MCF 10A (cell line): Measurements from ENCODE around the gene WDR45B. TPM values are rescaled to one million over a fixed set of nuclear protein-coding genes. Genes with fewer than 3 reads are reported as not detected.
A peak's percentile ranks its signal among the peaks of the same experiment; 100 is the strongest.

Source experiments
- BruUV-seq: library from RNA; stranded (reverse); fragments of 400-500 nt; replicated peaks from 2 replicates; lab custom pipeline; 2021; lab: Mats Ljungman, UMichigan
- CTCF ChIA-PET: fragments of 300-600 bp; sonication (Branson Sonifier 250); formaldehyde crosslinking; extraction: SDS; loops from one replicate; lab custom pipeline; 2021; ENCODE audit warnings: antibody characterized with exemption, inconsistent platforms; lab: Yijun Ruan, JAX
- POLR2A ChIA-PET: fragments of 300-600, 350-650 bp; sonication (Branson Sonifier 250); formaldehyde crosslinking; extraction: SDS; loops from one replicate; lab custom pipeline; 2020; ENCODE audit warnings: antibody characterized with exemption, inconsistent platforms; lab: Yijun Ruan, JAX
- DNase-seq: peaks from one replicate; pipeline ENCODE4 v3.0.0-alpha.2; 2018; ENCODE audit not compliant: unreplicated experiment
- H3K27ac Mint-ChIP-seq: one replicate; pipeline ENCODE4 v1.8.0; 2022; ENCODE audit warnings: mild to moderate bottlenecking, low read depth, mixed read lengths; ENCODE audit not compliant: unreplicated experiment
- H3K27me3 Mint-ChIP-seq: one replicate; pipeline ENCODE4 v1.8.0; 2022; ENCODE audit warnings: mixed read lengths; ENCODE audit not compliant: insufficient read depth, unreplicated experiment
- H3K36me3 Mint-ChIP-seq: one replicate; pipeline ENCODE4 v1.8.0; 2022; ENCODE audit warnings: mild to moderate bottlenecking, moderate library complexity, mixed read lengths; ENCODE audit not compliant: insufficient read depth, unreplicated experiment
- H3K4me1 Mint-ChIP-seq: one replicate; pipeline ENCODE4 v1.8.0; 2022; ENCODE audit warnings: mixed read lengths; ENCODE audit not compliant: insufficient read depth, unreplicated experiment
- H3K4me3 Mint-ChIP-seq: one replicate; pipeline ENCODE4 v1.8.0; 2022; ENCODE audit warnings: mild to moderate bottlenecking, moderate library complexity, mixed read lengths; ENCODE audit not compliant: unreplicated experiment
- H3K9me3 Mint-ChIP-seq: one replicate; pipeline ENCODE4 v1.8.0; 2022; ENCODE audit warnings: mixed read lengths; ENCODE audit not compliant: unreplicated experiment
- CTCF ChIP-seq: fragments of 200-600 bp; IDR thresholded peaks from one replicate; pipeline ENCODE4 v1.8.0; 2022; ENCODE audit warnings: antibody characterized with exemption, mild to moderate bottlenecking; ENCODE audit not compliant: unreplicated experiment
- intact Hi-C: fragments of 100-400 bp; cut with micrococcal nuclease; formaldehyde crosslinking; loops from 2 replicates; pipeline ENCODE4 v1.14.1; 2022
- total RNA-seq: library from RNA; stranded (reverse); gene quantifications from 2 replicates; pipeline ENCODE4 v1.2.3, GENCODE V29; 2022

Gene WDR45B
- total RNA-seq, 1 experiment from 2014 or later = 88.3 TPM

GRCh38 chr17:82664276-82664575, 16.0 kb upstream of the WDR45B start:
- Mint-ChIP-seq H3K27ac (no peak overlapping the region), H3K4me1 (no peaks in the 10 kb centered on the region), H3K4me3 (no peak overlapping the region), H3K36me3 (peaks cover 6% of the 10 kb centered on the region), H3K9me3 (no peaks in the 10 kb centered on the region), H3K27me3 (no peaks in the 10 kb centered on the region)
- TF ChIP-seq CTCF = no peak
- intact Hi-C loops = no loop called here
- ChIA-PET CTCF (interaction anchor here (0.6 kb wide), 1 partner anchor 795 kb away, joined by 3 read pairs; no protein-coding TSS in a partner anchor), POLR2A (no interaction called here)
- no TSS peak for BruUV-seq
- no peak for DNase-seq

DNA sequence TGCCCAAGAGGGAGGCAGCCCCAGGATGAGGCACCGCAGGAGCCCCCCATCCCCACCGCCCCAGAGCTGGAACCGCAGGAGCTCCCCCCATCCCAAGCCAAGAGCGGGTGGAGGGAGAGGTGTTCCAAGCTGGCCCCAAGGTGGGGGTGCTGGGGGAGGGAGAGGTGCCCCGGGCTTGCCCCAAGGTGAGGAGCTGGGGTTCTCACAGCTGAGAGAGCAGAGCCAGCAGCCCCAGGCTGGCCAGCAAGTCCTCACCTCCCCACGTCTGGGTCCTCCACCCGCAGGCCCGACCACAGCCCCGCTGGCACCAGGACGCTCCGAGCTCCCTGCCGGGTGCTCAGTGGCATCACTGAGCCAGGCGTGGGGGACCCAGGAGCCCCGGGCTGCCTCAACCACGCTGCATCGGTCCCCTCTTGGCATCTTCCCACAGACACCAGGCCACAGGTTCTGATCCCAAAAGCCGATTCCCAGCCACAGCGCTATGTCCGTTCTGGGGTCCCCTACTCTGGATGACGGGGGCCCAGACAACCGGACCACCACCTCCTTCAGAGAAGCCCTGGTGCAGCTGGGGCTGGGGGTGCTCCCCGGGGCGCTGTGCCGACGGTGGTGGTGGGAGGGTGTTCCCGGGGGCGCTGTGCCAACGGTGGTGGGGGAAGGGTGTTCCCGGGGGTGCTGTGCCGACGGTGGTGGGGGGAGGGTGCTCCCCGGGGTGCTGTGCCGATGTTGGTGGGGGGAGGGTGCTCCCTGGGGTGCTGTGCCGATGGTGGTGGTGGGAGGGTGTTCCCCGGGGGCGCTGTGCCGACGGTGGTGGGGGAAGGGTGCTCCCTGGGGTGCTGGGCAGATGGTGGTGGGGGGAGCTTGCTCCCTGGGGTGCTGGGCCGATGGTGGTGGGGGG, 15.4 kb upstream of the WDR45B start:
- no TSS peak for BruUV-seq
- ChIA-PET POLR2A (no interaction called here), CTCF (no interaction called here)
- Mint-ChIP-seq H3K27ac (no peak overlapping the region), H3K27me3 (no peaks in the 10 kb centered on the region), H3K4me1 (no peaks in the 10 kb centered on the region), H3K4me3 (no peak overlapping the region), H3K9me3 (no peaks in the 10 kb centered on the region), H3K36me3 (peaks cover 6% of the 10 kb centered on the region)
- no peak for DNase-seq
- no peak for TF ChIP-seq CTCF
- intact Hi-C loops = no loop called here

DNA sequence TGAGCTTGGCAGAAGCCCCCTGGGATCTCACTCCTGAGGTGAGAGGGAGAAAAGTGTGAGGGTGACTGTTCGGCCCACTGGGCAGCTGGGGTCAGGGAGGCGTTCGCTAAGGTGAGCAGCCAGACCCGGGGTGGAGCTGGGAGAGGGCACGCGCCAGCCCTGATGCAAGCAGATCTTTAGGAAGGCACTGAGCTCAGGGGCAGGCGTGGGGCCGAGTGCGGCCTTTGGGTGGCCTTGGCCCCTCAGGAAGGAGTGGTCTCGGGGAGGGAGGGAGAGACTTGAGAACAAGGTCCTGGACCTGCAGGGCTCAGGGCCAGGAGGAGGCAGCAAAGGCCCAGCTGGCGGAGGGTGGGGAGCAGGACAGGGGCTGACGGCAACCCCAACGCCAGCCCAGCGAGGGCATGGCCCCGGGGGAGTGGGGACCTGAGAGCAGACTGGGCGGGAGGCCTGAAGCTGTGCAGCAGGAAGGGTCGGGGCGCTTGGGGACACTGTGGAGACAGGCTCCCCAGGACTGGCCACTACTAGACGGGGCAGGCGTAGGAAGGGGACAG, 14.5 kb upstream of the WDR45B start:
- H3K36me3 Mint-ChIP-seq = peaks cover 6% of the 10 kb centered on the region
- no peak for DNase-seq
- POLR2A ChIA-PET = interaction anchor here (0.6 kb wide), 1 partner anchor 10 kb away, joined by 3 read pairs; no protein-coding TSS in a partner anchor
- H3K4me3 Mint-ChIP-seq = no peak overlapping the region
- no peaks in the 10 kb centered on the region for H3K9me3 Mint-ChIP-seq
- BruUV-seq = no TSS peak
- intact Hi-C loops = no loop called here
- H3K4me1 Mint-ChIP-seq = no peaks in the 10 kb centered on the region
- CTCF ChIA-PET = no interaction called here
- H3K27ac Mint-ChIP-seq = peak overlapping the region; percentile 75
- no peak for TF ChIP-seq CTCF
- H3K27me3 Mint-ChIP-seq = no peaks in the 10 kb centered on the region
